Fibroblast of pulmonary artery (primary cell): ENCODE data around the gene LUZP2.
A peak's percentile ranks its signal among the peaks of the same experiment; 100 is the strongest.
"Not testable (repeated sequence)": the region's sequence is repeated elsewhere in the genome, so short reads cannot be mapped to it uniquely, and the experiment has no call there.

ENCODE experiments used
- DNase-seq: peaks from one replicate; pipeline ENCODE4 v3.0.0-alpha.2; 2010; ENCODE audit warnings: low read depth
- H3K4me3 ChIP-seq: replicated peaks from 2 replicates; pipeline ENCODE4 v1.5.1; 2011; ENCODE audit warnings: low read depth, mild to moderate bottlenecking, control low read depth, low read length, moderate library complexity
- TF ChIP-seq, protein P1 (sequence below): IDR thresholded peaks from 2 replicates; pipeline ENCODE4 v1.5.1; 2011; ENCODE audit warnings: mild to moderate bottlenecking, control low read depth, low read length, inconsistent platforms; ENCODE audit errors: missing control alignments

Gene LUZP2

GRCh38 chr11:24925091-24925490 lies 428.2 kb downstream of the LUZP2 start:
- H3K4me3 ChIP-seq = no peak overlapping the region
- DNase-seq = no peak
- TF ChIP-seq, protein P1, sequence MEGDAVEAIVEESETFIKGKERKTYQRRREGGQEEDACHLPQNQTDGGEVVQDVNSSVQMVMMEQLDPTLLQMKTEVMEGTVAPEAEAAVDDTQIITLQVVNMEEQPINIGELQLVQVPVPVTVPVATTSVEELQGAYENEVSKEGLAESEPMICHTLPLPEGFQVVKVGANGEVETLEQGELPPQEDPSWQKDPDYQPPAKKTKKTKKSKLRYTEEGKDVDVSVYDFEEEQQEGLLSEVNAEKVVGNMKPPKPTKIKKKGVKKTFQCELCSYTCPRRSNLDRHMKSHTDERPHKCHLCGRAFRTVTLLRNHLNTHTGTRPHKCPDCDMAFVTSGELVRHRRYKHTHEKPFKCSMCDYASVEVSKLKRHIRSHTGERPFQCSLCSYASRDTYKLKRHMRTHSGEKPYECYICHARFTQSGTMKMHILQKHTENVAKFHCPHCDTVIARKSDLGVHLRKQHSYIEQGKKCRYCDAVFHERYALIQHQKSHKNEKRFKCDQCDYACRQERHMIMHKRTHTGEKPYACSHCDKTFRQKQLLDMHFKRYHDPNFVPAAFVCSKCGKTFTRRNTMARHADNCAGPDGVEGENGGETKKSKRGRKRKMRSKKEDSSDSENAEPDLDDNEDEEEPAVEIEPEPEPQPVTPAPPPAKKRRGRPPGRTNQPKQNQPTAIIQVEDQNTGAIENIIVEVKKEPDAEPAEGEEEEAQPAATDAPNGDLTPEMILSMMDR = no peak

GRCh38 chr11:24932110-24933000 lies 435.5 kb downstream of the LUZP2 start:
- no peak overlapping the region for H3K4me3 ChIP-seq
- TF ChIP-seq, protein P1 = no peak
- DNase-seq = peak; percentile 7

DNA sequence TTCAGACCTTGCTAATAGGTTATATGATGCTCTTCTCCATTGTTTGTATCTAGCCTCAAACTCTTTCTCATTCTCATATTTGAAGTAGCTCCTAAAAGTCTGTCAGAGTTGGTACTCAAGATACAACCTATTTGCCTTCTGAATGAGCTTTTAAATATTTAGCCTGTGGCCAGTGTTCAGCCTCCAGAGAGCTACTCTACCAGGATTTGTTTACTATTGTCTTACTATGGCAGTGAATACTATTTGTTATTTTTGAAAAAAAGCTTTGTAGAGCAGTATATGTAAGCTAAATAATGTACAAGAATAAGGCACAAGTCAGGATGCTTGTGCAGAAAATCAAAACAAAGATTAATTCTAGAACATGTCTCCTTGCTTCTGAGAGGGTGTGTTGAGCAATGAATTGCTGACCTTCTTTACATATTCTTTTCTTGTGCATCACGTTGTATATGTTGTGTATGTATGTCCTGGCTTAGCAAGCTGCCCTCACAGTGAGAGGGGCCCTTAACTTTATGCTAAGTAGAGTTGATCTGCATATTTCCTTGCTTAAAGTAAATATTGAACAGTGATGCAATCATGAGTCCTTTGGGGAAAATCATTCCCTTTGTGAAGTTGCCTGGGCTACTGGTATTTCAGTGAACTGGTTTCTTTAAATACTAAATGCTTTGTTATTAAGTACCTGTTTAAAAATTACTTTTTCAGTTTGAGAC lies 438.0 kb downstream of the LUZP2 start:
- DNase-seq = no peak
- no peak overlapping the region for H3K4me3 ChIP-seq
- TF ChIP-seq, protein P1 = no peak

GRCh38 chr11:24944891-24945290 lies 448.0 kb downstream of the LUZP2 start:
- TF ChIP-seq, protein P1 = no peak
- no peak overlapping the region for H3K4me3 ChIP-seq
- DNase-seq = no peak

GRCh38 chr11:24949406-24949805 lies 452.6 kb downstream of the LUZP2 start:
- no peak overlapping the region for H3K4me3 ChIP-seq
- TF ChIP-seq, protein P1 = no peak
- no peak for DNase-seq

DNA sequence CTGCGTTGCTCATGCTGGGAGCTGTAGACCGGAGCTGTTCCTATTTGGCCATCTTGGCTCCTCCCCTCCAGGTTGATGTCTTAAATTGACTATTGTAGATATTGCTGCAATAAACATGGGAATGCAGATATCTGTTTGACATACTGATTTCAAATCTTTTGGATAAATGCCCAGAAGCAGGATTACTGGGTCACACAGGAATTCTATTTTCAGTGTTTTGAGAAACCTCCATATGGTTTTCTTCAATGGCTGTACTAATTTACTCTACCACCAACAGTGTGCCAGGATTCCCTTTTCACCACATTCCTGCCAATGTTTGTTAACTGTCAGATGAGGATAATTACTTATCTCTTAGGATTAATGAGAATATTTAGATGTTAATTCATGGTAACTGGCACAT lies 467.0 kb downstream of the LUZP2 start:
- no peak overlapping the region for H3K4me3 ChIP-seq
- TF ChIP-seq, protein P1 = no peak
- DNase-seq = peak; percentile 13

DNA sequence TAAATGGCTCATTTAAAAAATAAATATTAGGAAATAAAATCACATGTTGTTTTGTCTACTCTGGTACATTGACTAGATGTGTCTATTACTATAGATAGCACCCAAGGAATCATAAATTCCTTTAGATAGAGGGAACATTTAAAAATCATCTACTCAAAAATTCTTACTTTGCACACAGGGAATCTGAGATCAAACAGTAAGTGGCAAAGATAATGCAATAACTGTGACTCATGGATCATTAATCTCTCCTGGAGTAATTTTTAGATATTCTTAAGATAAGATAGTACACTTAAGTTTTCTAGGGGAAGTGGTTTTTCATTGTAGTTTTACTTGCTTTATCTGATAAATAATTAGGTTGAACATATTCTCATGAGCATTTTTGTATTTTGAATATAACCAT lies 468.9 kb downstream of the LUZP2 start:
- TF ChIP-seq, protein P1 = no peak
- H3K4me3 ChIP-seq = no peak overlapping the region
- peak; percentile 7 for DNase-seq

DNA sequence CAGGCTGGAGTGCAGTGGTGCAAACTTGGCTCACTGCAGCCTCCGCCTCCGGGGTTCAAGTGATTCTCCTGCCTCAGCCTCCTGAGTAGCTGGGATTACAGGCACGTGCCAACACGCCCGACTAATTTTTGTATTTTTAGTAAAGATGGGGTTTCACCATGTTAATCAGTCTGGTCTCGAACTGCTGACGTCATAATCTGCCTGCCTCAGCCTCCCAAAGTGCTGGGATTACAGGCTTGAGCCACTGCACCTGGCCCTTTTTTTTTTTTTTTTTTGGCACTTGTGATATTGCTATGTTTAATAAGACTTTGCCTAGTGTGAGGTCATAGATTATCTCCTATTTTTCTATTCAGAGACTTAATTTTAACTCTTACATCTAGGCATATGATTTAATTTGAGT lies 497.1 kb downstream of the LUZP2 start:
- not testable (repeated sequence) for DNase-seq, H3K4me3 ChIP-seq

DNA sequence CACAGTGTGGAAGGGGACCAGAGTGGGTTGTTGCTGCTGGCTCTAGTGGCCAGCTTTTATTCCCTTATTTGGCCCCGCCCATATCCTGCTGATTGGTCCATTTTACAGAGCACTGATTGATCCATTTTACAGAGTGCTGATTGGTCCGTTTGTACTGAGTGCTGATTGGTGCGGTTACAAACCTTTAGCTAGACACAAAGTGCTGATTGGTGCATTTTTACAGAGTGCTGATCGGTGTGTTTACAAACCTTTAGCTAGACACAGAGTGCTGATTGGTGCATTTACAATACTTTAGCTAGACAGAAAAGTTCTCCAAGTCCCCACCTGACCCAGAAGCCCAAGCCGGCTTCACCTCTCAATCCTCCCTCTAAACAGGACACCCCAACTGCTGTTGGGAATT lies 503.1 kb downstream of the LUZP2 start:
- not testable (repeated sequence) for H3K4me3 ChIP-seq, DNase-seq
